ENCODE measurements around the gene FRMD8.

FRMD8 gene

DNA sequence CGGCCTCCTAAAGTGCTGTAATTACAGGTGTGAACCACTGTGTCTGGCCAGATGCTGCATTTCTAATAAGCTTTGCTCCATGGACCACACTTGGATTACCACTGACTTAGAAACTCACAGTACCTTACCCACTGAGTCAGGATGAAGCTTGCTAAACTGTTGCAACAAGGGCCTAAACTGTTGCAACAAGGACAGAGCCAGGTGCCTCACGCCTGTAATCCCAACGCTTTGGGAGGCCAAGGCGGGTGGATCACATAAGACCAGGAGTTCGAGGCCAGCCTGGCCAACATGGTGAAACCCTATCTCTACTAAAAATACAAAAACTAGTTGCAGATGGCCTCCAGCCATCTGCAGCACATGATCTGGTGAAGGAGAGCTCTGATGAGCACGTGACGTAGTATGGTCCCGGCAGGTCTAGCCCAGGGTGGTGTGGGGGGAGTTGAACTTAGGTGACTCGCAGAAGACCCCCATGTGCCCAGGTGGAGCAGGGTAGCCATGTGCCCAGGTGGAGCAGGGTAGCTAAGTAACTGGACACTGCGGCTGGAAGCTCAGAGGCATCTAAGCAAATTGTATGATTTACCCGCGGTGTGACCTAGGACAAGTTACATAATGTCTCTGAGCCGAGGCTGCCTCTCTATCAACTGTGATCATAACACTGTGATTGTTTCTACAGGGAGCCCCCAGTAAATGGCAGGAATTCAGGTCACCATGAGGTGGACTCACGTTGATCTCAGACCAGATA lies 12.4 kb upstream of the FRMD8 start:
- no peaks in the 10 kb centered on the region for H3K4me1 ChIP-seq (ENCODE audit: insufficient read depth, poor library complexity, severe bottlenecking)
- TF ChIP-seq, protein P1, sequence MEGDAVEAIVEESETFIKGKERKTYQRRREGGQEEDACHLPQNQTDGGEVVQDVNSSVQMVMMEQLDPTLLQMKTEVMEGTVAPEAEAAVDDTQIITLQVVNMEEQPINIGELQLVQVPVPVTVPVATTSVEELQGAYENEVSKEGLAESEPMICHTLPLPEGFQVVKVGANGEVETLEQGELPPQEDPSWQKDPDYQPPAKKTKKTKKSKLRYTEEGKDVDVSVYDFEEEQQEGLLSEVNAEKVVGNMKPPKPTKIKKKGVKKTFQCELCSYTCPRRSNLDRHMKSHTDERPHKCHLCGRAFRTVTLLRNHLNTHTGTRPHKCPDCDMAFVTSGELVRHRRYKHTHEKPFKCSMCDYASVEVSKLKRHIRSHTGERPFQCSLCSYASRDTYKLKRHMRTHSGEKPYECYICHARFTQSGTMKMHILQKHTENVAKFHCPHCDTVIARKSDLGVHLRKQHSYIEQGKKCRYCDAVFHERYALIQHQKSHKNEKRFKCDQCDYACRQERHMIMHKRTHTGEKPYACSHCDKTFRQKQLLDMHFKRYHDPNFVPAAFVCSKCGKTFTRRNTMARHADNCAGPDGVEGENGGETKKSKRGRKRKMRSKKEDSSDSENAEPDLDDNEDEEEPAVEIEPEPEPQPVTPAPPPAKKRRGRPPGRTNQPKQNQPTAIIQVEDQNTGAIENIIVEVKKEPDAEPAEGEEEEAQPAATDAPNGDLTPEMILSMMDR (IDR thresholded peaks at IDR 0.05; ENCODE audit: poor library complexity, severe bottlenecking) = no peak
- H3K27ac ChIP-seq (ENCODE audit: poor library complexity, severe bottlenecking) = no peak overlapping the region
- no peaks in the 10 kb centered on the region for H3K27me3 ChIP-seq (ENCODE audit: insufficient read depth, poor library complexity, severe bottlenecking)
- ATAC-seq (ENCODE audit: low read depth) (no peak), DNase-seq (ENCODE audit: low spot score) (no peak)
- no peak overlapping the region for H3K4me3 ChIP-seq (ENCODE audit: severe bottlenecking)
- no peaks in the 10 kb centered on the region for H3K9me3 ChIP-seq (ENCODE audit: severe bottlenecking)
- no peaks in the 10 kb centered on the region for H3K36me3 ChIP-seq (ENCODE audit: low read depth)

DNA sequence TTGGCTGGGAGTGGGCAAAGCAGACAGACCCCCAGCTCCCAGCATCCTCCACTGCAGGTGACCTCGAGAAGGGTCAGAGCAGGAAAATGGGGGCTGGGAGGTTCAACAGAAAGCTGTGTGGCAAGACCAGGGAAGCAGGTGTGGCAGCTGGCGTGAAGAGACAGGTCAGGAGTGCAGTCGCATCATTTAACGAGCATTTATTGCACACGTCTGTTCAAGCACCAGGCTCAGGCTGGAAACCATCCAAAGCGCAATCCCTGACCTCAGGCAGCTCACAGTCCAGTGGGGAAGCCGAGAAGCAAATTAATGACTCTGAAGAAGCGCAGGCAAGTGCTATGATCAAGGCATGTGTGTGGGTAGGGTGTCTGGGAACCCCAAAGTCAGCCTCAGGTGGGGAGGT lies 11.4 kb upstream of the FRMD8 start:
- Histone ChIP-seq H3K27ac (ENCODE audit: poor library complexity, severe bottlenecking) (no peak overlapping the region), H3K36me3 (ENCODE audit: low read depth) (no peaks in the 10 kb centered on the region), H3K9me3 (ENCODE audit: severe bottlenecking) (no peaks in the 10 kb centered on the region), H3K4me3 (ENCODE audit: severe bottlenecking) (no peak overlapping the region), H3K4me1 (ENCODE audit: insufficient read depth, poor library complexity, severe bottlenecking) (no peaks in the 10 kb centered on the region), H3K27me3 (ENCODE audit: insufficient read depth, poor library complexity, severe bottlenecking) (no peaks in the 10 kb centered on the region)
- TF ChIP-seq, protein P1 (IDR thresholded peaks at IDR 0.05; ENCODE audit: poor library complexity, severe bottlenecking) = no peak
- DNase-seq (ENCODE audit: low spot score) (no peak), ATAC-seq (ENCODE audit: low read depth) (no peak)

DNA sequence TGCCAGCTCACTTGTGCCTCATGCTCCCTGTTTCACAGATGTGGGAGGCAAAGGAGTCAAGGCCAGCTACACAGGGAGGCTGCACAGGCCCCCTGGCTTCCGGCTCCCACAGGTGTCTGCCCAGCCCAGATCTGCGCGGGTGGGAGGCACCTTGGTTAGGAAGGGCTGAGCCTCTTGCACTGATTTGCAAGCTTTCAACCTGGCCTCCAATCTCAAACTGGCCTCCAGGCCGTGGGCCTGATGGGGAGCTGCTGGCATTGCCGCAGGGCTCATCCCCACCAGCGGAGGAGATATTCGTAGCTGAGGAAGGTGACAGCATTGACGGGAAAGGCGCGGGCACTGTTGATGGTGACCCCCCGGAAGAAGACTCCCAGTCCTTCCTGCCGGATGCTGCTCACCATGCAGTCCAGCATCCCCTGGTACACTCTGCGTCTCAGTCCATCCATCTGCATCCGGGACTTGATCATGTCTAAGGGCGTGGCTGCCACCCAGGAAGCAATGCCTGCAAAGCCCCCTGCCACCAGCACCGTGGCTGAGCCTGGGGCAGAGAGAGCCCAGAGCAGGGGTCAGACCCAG lies 10.2 kb upstream of the FRMD8 start:
- TF ChIP-seq, protein P1 (IDR thresholded peaks at IDR 0.05; ENCODE audit: poor library complexity, severe bottlenecking) = no peak
- Histone ChIP-seq H3K4me1 (ENCODE audit: insufficient read depth, poor library complexity, severe bottlenecking) (peaks cover 2% of the 10 kb centered on the region), H3K4me3 (ENCODE audit: severe bottlenecking) (no peak overlapping the region), H3K27ac (ENCODE audit: poor library complexity, severe bottlenecking) (no peak overlapping the region), H3K27me3 (ENCODE audit: insufficient read depth, poor library complexity, severe bottlenecking) (no peaks in the 10 kb centered on the region), H3K9me3 (ENCODE audit: severe bottlenecking) (no peaks in the 10 kb centered on the region), H3K36me3 (ENCODE audit: low read depth) (no peaks in the 10 kb centered on the region)
- DNase-seq (ENCODE audit: low spot score) (no peak), ATAC-seq (ENCODE audit: low read depth) (no peak)

DNA sequence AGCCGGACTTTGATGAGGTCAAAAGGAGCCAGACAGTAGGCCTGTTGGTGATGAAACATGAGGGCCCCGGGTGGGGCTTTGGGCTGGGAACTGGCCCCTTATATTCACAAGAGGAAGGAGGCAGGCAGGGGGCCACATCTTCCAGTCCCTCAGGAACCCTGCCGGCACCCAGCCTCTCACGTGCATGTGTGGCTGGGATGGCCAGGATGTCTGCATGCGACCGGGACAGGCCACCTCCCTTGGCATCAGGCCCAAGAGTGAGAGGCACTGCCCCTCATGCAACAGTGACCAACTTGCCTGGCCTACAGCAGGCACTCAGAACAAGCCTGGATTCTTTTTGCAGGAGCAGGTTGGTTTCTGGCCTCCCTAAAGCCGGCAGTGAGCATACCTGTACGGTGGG lies 9.4 kb upstream of the FRMD8 start:
- H3K27me3 ChIP-seq (ENCODE audit: insufficient read depth, poor library complexity, severe bottlenecking) = no peaks in the 10 kb centered on the region
- peaks cover 8% of the 10 kb centered on the region for H3K4me1 ChIP-seq (ENCODE audit: insufficient read depth, poor library complexity, severe bottlenecking)
- TF ChIP-seq, protein P1 (IDR thresholded peaks at IDR 0.05; ENCODE audit: poor library complexity, severe bottlenecking) = no peak
- no peaks in the 10 kb centered on the region for H3K36me3 ChIP-seq (ENCODE audit: low read depth)
- ATAC-seq (ENCODE audit: low read depth) = no peak
- H3K9me3 ChIP-seq (ENCODE audit: severe bottlenecking) = no peaks in the 10 kb centered on the region
- no peak overlapping the region for H3K4me3 ChIP-seq (ENCODE audit: severe bottlenecking)
- H3K27ac ChIP-seq (ENCODE audit: poor library complexity, severe bottlenecking) = no peak overlapping the region
- no peak for DNase-seq (ENCODE audit: low spot score)

DNA sequence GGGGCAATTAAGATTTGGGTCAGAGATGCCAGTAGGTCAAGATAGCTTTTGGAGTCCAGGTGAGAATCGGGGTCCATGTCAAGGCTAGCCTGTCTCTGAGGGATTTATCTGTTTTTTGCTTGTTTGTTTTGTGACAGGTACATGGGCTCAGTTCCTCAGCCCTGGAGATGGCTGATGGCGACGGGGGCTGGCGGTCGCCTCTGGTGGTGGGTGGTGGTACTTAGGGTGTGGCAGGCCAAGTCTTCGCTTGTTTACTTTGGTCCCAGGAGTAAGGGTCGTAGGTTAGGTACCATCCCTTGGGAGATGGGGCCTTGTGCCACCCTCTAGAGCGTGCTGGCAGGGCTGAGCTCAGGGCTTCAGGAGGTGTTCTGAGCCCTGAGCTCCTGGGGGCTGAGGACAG lies 8.7 kb upstream of the FRMD8 start:
- Histone ChIP-seq H3K4me3 (ENCODE audit: severe bottlenecking) (no peak overlapping the region), H3K36me3 (ENCODE audit: low read depth) (no peaks in the 10 kb centered on the region), H3K27ac (ENCODE audit: poor library complexity, severe bottlenecking) (no peak overlapping the region), H3K27me3 (ENCODE audit: insufficient read depth, poor library complexity, severe bottlenecking) (no peaks in the 10 kb centered on the region), H3K4me1 (ENCODE audit: insufficient read depth, poor library complexity, severe bottlenecking) (peaks cover 8% of the 10 kb centered on the region), H3K9me3 (ENCODE audit: severe bottlenecking) (no peaks in the 10 kb centered on the region)
- no peak for DNase-seq (ENCODE audit: low spot score)
- ATAC-seq (ENCODE audit: low read depth) = no peak
- TF ChIP-seq, protein P1 (IDR thresholded peaks at IDR 0.05; ENCODE audit: poor library complexity, severe bottlenecking) = no peak

Data from RWPE2 (cell line).